Measurements from ENCODE around the gene FBXO38. TPM values are rescaled to one million over a fixed set of nuclear protein-coding genes. Genes with fewer than 3 reads are reported as not detected.

The FBXO38 gene
- total RNA-seq, 1 experiment from 2014 or later = 34.5 TPM

- no peak for TF ChIP-seq REST (IDR thresholded peaks at IDR 0.05; ENCODE audit: insufficient read depth in 1 of 2, low read depth in 2 of 2, low read length in 1 of 2)
- TF ChIP-seq CTCF (IDR thresholded peaks at IDR 0.05) = no peak
- no peak for TF ChIP-seq TCF7L2 (IDR thresholded peaks at IDR 0.05; ENCODE audit: low read depth, low read length)
- TF ChIP-seq SIN3A (IDR thresholded peaks at IDR 0.05; ENCODE audit: borderline replicate concordance, insufficient read depth, low read depth, low read length) = no peak
- no peak for TF ChIP-seq POLR2AphosphoS5 (IDR thresholded peaks at IDR 0.05; ENCODE audit: low read depth, low read length)
- peaks cover 30% of the 10 kb centered on the region for H3K36me3 ChIP-seq (ENCODE audit: control insufficient read depth, insufficient read depth, low read length)
- no peaks in the 10 kb centered on the region for H3K4me1 ChIP-seq (ENCODE audit: control insufficient read depth, insufficient read depth, low read length)
- intact Hi-C loops (cut with micrococcal nuclease; ENCODE audit: unreplicated experiment) = no loop called here
- no peak overlapping the region for H3K27ac ChIP-seq (ENCODE audit: low read length)
- in situ Hi-C loops (cut with HindIII; ENCODE audit: low pct_unique_long_range_greater_than_20kb, low sequenced_read_pairs) = no loop called here
- ATAC-seq = no peak
- no peaks in the 10 kb centered on the region for H3K9me3 ChIP-seq (ENCODE audit: control insufficient read depth, insufficient read depth, low read depth, low read length)
- CTCF ChIA-PET = no interaction called here
- H3K4me3 ChIP-seq (ENCODE audit: low read depth in 2 of 2, low read length in 2 of 2) = no peak overlapping the region
- no peak for DNase-seq (ENCODE audit: low read depth, low spot score)
- no peaks in the 10 kb centered on the region for H3K27me3 ChIP-seq (ENCODE audit: control insufficient read depth, insufficient read depth, low read length)
- POLR2A ChIA-PET = no interaction called here
- no TSS peak for BruUV-seq (replicated peaks)
These were observed 55.2 kb downstream of the FBXO38 start for GRCh38 chr5:148438933-148439332.

GRCh38 chr5:148443241-148443640 is 59.5 kb downstream of the FBXO38 start:
- Histone ChIP-seq H3K36me3 (ENCODE audit: control insufficient read depth, insufficient read depth, low read length) (peaks cover 23% of the 10 kb centered on the region), H3K4me1 (ENCODE audit: control insufficient read depth, insufficient read depth, low read length) (no peaks in the 10 kb centered on the region), H3K27me3 (ENCODE audit: control insufficient read depth, insufficient read depth, low read length) (no peaks in the 10 kb centered on the region), H3K4me3 (ENCODE audit: low read depth in 2 of 2, low read length in 2 of 2) (no peak overlapping the region), H3K27ac (ENCODE audit: low read length) (no peak overlapping the region), H3K9me3 (ENCODE audit: control insufficient read depth, insufficient read depth, low read depth, low read length) (no peaks in the 10 kb centered on the region)
- BruUV-seq (replicated peaks) = no TSS peak
- ATAC-seq (no peak), DNase-seq (ENCODE audit: low read depth, low spot score) (no peak)
- CTCF ChIA-PET = interaction anchor here (4.3 kb wide), 1 partner anchor 288 kb away, joined by 24 read pairs; no protein-coding TSS in a partner anchor
- POLR2A ChIA-PET = no interaction called here
- intact Hi-C loops (cut with micrococcal nuclease; ENCODE audit: unreplicated experiment) (loop anchor here (5.0 kb wide), 1 partner anchor 266 kb away; no protein-coding TSS in a partner anchor), in situ Hi-C loops (cut with HindIII; ENCODE audit: low pct_unique_long_range_greater_than_20kb, low sequenced_read_pairs) (no loop called here)
- no peak for TF ChIP-seq TCF7L2 (IDR thresholded peaks at IDR 0.05; ENCODE audit: low read depth, low read length)
- no peak for TF ChIP-seq REST (IDR thresholded peaks at IDR 0.05; ENCODE audit: insufficient read depth in 1 of 2, low read depth in 2 of 2, low read length in 1 of 2)
- TF ChIP-seq CTCF (IDR thresholded peaks at IDR 0.05) = no peak
- no peak for TF ChIP-seq POLR2AphosphoS5 (IDR thresholded peaks at IDR 0.05; ENCODE audit: low read depth, low read length)
- TF ChIP-seq SIN3A (IDR thresholded peaks at IDR 0.05; ENCODE audit: borderline replicate concordance, insufficient read depth, low read depth, low read length) = no peak

All from Panc1 (cell line).